Nucleus accumbens (tissue), 56 donors: ENCODE results near the gene BAZ1B.
"Not testable (repeated sequence)": the region's sequence is repeated elsewhere in the genome, so short reads cannot be mapped to it uniquely, and the experiment has no call there.

ENCODE experiments used
- DNase-seq, 56 donors: peaks; one replicate each; lab custom pipeline; 2025; lab: John Stamatoyannopoulos, UW

The BAZ1B gene

DNA sequence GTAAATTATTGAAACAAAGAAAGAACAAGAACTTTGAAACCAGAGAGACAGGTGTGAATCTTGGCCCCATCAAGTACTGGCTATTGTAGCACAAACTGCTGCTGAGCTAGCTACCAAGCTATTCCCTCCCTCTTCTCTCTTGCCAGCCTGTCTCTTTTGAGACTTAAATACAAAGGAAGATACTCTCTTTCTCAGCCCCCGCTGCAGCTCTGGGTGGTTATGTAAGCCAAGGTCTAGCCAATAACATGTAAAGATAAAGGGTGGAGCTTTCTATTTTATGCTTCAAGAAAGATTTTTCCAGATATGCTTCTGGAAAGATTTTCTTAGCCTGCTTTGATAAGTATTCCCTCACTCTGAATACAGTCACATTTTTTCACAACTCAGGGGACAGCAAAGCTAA, 17.2 kb downstream of the BAZ1B start:
- DNase-seq = peak in 28 of 56 donors; percentile 0 to 72 (median 15)

DNA sequence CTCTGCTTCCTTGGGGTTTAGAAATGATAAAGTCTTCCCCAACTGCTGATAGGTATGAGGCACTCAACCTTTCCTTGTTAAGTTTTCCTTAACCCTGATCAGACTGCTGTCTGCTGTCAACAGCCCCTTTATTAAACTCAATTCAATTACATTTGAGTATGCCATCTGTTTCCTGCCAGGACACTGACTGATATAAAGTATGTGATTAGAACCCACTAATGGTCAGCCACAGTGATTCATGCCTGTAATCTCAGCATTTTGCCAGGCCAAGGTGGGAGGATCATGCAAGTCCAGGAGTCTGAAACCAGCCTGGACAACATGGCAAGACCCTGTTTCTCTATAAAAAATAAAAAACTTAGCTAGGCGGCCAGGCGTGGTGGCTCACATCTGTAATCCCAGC, 18.1 kb downstream of the BAZ1B start:
- no peak for DNase-seq

DNA sequence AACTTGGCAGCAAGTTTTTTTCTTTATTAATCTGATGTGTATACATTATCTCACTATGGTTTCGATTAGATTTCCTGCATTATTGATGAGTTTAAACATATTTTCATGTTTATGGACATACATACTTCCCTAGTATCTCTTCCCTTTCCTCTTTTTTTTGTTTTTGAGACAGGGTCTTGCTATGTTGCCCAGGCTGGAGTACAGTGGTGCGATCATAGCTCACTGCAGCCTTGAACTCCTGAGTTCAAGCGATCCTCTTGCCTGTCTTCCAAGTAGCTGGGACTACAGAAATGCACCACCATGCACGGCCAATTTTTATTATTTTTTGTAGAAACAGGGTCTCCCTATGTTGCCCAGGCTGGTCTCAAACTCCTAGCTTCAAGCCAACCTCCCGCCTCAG, 18.9 kb downstream of the BAZ1B start:
- no peak for DNase-seq

DNA sequence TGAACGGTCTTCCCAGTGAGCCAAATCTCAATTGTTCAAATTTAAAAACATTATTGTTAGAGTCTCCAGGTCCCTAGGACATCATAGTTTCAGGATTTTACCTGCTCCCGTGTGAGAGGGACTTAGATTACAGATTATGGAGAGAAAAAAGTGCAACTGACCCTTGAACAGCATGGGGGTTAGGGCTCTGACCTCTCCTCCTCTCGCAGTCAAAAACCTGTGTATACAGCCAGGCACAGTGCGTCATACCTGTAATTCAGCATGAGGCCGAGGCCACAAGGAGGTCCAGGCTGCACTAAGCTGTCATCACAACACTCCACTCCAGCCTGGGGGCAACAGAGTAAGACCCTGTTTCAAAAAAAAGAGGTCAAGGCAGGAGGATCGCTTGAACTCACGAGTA, 25.5 kb downstream of the BAZ1B start:
- DNase-seq = no peak

DNA sequence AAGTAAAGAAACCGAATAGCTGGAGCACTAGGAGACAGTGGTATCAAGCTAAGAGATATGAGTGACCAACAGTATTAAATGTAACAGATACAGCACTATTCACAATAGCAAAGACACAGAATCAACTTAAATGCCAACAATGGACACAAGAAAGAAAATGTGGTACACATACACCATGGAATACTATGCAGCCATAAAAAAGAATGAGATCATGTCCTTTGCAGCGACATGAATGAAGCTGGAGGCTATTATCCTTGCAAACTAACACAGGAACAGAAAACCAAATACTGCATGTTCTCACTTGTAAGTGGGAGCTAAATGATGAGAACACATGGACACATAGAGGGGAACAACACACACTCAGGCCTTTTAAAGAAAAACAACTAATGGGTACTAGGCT, 26.6 kb downstream of the BAZ1B start:
- not testable (repeated sequence) for DNase-seq

DNA sequence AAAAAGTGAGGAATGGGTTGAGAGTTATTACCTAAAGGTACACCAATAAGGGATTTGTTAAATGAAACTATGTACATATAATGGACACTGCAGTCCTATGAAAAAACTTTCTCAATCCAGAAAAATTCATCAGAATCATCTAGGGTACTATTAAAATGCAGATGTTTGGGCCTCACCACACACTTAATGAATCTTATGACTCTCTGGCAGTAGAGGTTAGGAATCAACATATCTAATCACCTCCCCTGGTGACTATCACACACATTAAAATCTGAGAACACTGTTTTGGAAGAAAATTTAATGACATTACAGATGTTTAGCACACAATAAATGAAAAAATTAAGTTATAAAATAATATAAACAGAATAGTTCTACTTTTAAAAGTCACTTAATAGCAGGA, 32.1 kb downstream of the BAZ1B start:
- DNase-seq = no peak

DNA sequence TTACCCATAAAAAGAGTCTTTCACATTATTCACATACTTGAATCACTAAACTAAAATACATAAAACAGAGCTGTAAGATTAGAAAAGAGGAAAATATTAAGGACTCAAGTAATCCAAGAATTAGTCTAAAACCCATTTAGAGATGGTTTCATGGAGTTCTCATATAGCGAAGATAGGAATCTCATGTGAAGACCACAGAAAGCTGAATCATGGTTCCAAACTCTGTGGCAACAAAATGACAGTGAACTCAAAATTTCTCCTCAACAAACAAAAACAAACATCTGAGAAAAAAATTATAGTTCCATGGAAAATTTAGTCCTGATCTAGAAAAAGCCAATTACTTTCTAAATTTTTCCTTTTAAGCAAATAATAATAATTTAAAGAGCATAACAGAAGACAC, 34.6 kb downstream of the BAZ1B start:
- DNase-seq = no peak

DNA sequence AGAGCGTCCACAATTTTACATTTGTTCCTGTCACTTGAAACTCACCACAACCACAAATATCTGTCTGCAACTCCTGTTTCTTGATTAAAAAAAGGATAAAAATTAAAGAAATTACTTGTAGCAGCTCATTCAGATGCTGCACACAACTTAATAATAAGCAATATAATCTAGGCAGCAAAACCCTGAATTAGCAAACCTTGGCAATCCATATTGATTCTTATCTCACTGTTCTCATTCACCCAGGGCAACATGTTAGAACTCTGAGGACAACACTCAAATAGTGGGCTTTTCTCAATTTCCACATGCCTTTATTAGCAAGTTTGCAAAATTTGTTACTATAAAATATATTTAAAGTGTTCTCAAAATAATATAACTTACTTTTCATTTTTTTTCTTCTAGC, 38.9 kb downstream of the BAZ1B start:
- no peak for DNase-seq

DNA sequence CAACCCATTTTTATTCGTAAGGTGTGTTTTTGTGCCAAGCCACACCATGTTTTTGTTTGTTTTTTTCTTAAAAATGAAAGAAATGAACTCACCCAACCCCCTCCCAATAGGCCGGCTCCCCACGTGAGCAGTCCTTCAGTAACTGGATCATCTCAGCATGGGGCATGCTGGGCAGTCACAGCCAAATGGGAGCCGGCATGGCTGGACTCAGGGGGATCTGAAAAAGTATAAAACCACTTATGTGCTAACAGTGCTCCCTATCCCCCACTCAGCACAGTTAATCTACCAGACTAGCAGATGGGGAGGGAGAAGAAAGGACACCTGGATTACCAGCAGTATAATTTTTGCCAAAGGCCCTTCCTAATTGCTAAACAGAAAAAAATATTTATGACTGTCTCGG, 39.3 kb downstream of the BAZ1B start:
- DNase-seq = peak in 5 of 56 donors; percentile 1 to 29 (median 5)

DNA sequence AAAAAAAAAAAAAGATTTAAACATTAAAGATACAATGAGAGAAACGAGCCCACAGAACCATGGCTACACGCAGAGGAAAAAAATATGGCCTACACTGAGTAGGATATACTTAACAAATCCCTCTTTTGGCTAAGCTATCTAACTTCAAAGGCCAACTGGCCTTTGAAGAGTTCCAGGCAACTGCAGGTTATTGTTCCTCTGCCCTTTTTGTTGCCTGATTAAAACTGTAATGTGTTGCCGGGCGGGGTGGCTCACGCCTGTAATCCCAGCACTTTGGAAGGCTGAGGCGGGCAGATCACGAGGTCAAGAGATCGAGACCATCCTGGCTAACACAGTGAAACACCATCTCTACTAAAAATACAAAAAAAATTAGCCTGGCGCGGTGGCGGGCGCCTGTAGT, 40.6 kb downstream of the BAZ1B start:
- not testable (repeated sequence) for DNase-seq

DNA sequence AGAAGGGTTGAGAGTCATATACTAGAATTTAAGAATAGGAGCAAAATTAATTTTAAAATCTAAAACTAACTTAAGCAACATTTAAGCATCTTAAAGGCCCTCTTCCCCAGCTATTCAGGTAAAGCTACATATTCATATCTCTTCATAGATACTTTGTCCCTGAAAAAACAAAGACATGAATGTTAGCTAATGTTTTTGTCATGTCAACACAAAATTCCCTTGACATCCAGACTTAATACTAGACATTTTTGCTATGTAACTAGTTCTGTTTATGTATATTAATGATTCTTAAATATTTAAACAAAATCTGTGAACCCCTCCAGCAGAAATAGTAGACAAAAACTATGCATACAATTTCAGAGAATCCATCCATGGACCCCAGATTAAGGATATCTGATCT, 43.5 kb downstream of the BAZ1B start:
- DNase-seq = no peak

DNA sequence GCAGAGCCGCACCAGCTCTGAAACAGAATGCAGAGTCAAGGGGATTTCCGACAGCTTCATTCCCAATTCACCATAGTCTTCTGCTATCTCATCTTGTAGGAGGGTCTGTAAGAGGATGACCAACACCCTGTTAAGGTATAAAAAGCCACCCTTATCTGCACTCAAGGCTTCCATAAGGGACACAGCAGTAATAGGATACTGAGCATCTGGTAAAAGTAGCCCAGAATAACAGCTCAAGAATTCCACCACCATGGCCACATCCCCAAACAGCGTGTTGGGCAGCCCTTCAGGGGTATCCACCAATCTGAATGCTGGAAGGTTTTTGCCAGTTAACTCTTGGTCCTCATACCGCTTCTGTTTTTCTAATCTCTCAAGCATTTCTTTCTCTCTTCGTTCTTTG, 44.7 kb downstream of the BAZ1B start:
- DNase-seq = no peak

DNA sequence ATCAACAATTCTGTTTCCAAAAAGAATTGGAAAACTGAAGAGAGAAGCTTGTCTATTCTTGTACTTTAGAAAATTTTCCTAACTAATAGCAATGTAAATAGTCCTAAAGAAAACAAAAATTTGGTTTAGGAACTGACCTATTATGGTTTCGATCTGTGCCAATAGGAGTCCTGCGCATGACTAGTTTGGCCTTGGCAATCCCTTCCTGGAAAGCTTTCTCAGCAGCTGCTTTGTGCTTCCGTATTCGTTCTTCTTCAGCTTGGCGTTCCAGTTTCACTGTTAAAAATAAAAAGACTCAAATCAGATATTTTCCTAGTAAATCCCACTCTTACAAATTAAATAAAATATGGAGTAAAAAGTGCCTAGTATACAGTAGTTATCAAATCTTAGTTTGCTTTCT, 51.9 kb downstream of the BAZ1B start:
- DNase-seq = no peak

DNA sequence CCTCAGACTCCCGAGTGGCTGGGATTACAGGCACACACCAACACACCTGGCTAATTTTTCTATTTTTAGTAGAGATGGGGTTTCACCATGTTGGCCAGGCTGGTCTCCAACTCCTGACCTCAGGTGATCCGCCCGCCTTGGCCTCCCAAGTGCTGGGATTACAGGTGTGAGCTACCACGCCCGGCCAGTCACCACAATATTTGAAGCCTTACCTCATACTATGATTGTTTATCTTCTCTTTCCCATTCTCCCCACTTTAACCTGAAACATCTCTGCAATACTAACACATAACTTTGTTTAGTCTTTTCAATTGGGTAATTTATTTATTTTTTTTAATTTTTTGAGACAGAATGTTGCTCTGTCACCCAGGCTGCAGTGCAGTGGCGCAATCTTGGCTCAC, 55.0 kb downstream of the BAZ1B start:
- not testable (repeated sequence) for DNase-seq

DNA sequence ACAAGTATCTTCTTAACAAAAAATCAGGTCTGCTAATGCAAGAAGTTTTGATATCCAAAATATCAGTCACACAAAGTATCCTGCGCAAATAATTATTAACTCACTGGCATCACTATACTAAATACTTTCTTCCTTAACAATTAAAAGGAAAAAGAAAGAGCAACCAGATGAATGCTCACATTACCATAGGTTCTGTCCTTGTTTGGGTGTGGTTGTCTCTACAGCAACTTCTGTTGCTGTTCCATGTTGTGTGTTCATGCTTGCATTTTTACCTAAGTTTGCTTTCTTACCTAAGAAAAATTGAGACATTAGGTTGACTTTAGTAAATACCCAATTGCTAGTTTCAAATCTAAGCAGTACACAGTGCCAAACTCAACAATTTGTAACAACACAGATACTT, 56.0 kb downstream of the BAZ1B start:
- no peak for DNase-seq

DNA sequence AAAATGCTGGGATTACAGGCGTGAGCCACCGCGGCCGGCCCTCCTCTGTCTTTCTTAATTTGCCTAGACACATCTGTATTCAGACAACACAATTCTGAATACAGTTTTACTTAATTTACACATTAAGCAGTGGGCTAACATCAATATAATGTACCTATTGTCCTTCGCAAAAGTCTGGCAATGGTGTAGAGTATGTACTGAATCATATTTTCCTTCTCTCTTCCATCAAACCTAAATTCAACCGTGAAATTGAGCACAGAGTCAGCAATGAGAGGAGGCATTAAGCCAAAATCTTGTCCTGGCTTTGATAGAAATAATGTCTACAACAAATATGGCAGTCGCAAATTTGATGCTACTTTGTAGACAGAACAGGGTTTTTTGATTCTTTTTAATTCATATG, 58.1 kb downstream of the BAZ1B start:
- DNase-seq = no peak

DNA sequence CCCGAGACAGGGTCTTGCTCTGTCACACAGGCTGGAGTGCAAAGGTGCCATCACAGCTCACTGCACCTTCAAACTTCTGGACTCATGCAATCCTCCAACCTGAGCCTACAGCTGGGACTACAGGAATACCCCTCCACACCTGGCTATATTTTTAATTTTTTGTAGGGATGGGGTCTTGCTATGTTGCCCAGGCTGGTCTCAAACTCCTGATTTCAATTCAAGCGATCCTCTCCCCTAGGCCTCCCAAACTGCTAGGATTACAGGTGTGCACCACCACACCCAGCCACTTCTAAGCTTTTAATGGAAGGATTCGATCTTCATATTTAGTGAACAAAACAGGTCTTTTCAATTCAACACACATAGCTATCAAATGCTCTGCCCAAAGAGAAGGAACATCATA, 58.8 kb downstream of the BAZ1B start:
- DNase-seq = no peak

DNA sequence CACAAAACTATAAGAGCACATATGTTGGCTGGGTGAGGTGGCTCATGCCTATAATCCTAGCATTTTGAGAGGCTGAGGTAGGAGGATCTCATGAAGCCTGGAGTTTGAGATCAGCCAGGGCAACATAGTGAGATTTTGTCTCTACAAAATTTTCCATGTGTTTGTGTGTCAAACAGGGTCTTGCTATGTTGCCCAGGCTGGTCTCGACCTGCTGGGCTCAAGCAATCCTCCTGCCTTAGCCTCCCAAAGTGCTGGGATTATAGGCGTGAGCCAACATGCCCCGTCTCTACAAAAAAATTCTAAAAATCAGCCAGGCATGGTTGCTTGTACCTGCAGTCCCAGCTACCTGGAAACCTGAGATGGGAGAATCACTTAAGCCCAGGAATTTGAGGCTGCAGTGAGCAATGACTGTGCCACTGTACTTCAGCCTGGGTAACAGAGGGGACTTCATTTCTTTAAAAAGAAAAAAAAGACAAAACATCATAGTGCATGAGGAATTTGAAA, 60.3 kb downstream of the BAZ1B start:
- DNase-seq = no peak

DNA sequence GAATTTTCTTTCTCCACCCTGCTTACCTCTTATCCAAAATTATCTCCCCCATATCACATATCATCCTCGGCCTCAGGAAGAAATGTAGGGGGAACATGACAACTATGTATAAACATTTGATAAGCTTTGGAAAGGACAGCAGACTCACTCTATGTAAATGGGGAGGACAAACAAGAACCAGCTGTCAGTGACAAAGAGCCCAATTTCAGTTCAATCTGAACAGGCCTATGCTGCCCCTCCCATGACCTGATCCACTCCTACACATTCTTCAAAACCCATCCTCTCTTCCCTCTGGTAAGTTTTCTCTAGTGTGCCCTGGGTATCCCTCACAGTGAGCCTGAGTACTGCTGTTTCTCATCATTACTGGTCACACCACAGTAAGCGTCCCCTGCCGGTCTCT, 67.7 kb downstream of the BAZ1B start:
- no peak for DNase-seq

DNA sequence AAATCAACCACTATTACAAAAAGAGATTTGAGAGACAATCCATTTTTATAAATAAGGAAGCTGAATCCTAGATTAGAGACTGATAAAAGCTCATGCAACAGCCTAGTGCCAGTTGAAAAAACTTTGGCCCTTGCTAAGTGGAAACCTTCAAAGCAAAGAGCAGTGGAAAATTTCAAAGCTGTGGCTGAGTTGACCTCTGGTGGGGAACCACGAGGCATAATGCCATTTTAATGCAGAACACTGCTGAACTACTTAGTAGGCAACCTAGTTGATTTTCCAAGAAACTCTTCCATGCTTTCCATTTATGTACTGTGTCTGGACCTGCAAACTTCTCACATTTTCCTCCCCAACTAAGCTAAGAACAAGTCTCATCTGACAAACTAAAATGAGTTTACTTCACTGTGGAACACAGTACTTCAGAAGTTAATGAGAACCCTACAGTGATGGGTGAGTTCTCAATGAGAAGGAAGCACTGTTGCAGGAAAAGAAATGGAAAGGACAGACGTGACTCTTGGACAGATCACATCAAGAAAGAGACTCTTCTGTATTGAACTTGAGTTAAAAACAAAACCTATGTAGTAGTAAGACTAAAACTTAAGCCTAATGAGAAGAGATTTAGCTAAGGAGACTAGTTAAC, 69.0 kb downstream of the BAZ1B start:
- DNase-seq = no peak

DNA sequence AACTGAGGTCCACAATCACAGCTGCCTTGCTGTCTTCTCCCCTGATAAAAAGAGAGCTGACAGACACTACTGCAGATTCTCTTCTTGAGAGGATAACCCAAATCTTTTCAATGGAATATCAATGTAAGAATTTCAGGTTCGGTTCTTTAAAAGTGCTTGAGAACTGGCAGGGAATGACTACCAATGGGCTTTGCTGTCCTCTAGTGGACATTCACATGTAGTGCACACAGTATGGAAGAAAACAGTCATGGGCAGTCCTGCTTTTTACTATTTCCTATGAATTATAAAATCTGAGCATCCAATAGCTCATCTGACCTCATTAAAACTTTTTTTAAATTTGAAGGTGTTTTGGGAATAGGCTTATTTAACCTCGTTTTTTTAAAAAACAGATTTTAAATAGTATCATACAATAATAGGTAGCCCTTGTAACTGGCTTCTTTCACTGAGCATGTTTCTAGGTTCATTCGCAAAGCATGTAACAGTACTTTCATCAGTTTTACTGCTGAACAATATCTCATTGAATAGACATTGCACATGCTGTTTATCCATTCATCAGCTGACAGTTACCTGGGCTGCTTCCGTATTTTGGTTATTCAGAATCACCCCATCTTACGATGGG, 70.2 kb downstream of the BAZ1B start:
- peak in 9 of 56 donors; percentile 8 to 58 (median 12) for DNase-seq

DNA sequence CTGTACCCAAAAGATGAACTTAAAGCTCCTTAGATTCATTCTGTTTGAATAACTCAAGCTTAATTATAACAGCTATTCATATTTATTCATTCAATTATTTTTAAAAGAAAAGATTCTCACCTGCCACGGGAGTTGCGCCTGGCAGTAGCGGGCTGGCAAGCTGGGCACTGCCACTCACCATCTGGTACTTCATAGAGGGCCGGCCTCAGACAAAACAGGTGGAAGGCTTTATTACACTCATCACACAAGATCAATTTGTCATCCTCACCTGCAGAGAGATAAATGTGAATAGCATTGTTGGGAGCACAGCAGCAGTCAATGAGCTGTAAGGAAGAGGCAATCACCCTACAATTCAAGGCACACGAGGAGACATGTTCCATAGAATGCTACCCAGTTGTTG, 72.7 kb downstream of the BAZ1B start:
- no peak for DNase-seq

DNA sequence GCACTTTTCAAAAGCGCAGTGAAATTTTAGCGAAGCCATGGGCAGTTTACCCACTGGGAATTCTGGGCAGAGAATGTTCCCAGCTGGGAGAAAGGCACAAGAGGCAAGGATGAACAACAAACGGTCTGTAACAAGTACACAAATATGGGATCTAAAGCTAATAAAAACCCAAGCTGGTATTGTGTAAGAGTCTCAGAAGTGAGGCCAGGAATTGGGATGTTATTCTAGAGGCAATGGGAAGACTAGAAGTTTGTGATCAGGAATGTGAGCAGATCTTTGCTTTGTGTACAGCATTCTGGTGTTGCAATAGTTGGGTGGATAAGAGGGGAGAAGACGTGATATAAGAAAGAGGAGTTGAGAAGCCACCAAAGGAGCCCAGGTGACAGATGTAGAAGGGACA, 73.5 kb downstream of the BAZ1B start:
- no peak for DNase-seq
